ENCODE results near the gene PTPRK. TPM values are rescaled to one million over a fixed set of nuclear protein-coding genes. Genes with fewer than 3 reads are reported as not detected.
A peak's percentile ranks its signal among the peaks of the same experiment; 100 is the strongest.

PTPRK gene
- 10 to 100 TPM; 57.0 to 57.1 TPM for total RNA-seq
- polyA plus RNA-seq (ENCODE audit: insufficient read length in 6 of 6), result 10 to 100 TPM; 68.4 to 90.4 (median 85.2) TPM
- long read RNA-seq, donor 1, partial matches to known transcripts, result 30 of 33 reads
- long read RNA-seq, donor 1, other reads (novel, unspliced or antisense), result 0 of 33 reads
- long read RNA-seq, donor 2, partial matches to known transcripts, result 19 of 21 reads
- long read RNA-seq, donor 2, other reads (novel, unspliced or antisense), result 0 of 21 reads
- long read RNA-seq, donor 3, full-length matches to known transcripts, result 7 of 7 reads
- long read RNA-seq, donor 3, partial matches to known transcripts, result 0 of 7 reads
- long read RNA-seq, donor 3, other reads (novel, unspliced or antisense), result 0 of 7 reads
- long read RNA-seq, donor 4, partial matches to known transcripts, result 8 of 8 reads
- long read RNA-seq, donor 4, other reads (novel, unspliced or antisense), result 0 of 8 reads
- long read RNA-seq, donor 5, partial matches to known transcripts, result 21 of 26 reads
- long read RNA-seq, donor 5, other reads (novel, unspliced or antisense), result 0 of 26 reads
- long read RNA-seq, donor 6, full-length matches to known transcripts, result 2 of 2 reads
- long read RNA-seq, donor 6, partial matches to known transcripts, result 0 of 2 reads
- long read RNA-seq, donor 6, other reads (novel, unspliced or antisense), result 0 of 2 reads
- long read RNA-seq, donor 7, full-length matches to known transcripts, result 1 of 1 reads
- long read RNA-seq, donor 7, partial matches to known transcripts, result 0 of 1 reads
- long read RNA-seq, donor 7, other reads (novel, unspliced or antisense), result 0 of 1 reads
- long read RNA-seq, donor 8, full-length matches to known transcripts, result 3 of 9 reads
- long read RNA-seq, donor 8, partial matches to known transcripts, result 6 of 9 reads
- long read RNA-seq, donor 8, other reads (novel, unspliced or antisense), result 0 of 9 reads
- long read RNA-seq, donor 9, result 0 reads
- long read RNA-seq, donor 10, partial matches to known transcripts, result 3 of 5 reads
- long read RNA-seq, donor 10, other reads (novel, unspliced or antisense), result 0 of 5 reads
- long read RNA-seq, donor 11, partial matches to known transcripts, result 0 of 1 reads
- long read RNA-seq, donor 11, other reads (novel, unspliced or antisense), result 0 of 1 reads
- long read RNA-seq, donor 12, partial matches to known transcripts, result 0 of 3 reads
- long read RNA-seq, donor 12, other reads (novel, unspliced or antisense), result 0 of 3 reads

- intact Hi-C loops (cut with DNase I), result no loop called here
- peaks cover 0 to 47% of the 10 kb centered on the region in 2 donors for H3K27me3 ChIP-seq
- peak within 1 kb of the TSS; percentile 54 to 61 for H3K4me3 ChIP-seq
- ATAC-seq, result peak; percentile 90
- H3K9me3 ChIP-seq, result no peaks in the 10 kb centered on the region
- peak; percentile 45 to 60 for TF ChIP-seq CTCF (IDR thresholded peaks at IDR 0.05)
- DNase-seq, result peak; percentile 91 to 97 (median 96)
- H3K27ac ChIP-seq, result peak within 1 kb of the TSS; percentile 84 to 94
- no peaks in the 10 kb centered on the region for H3K36me3 ChIP-seq
- H3K4me1 ChIP-seq, result peaks cover 10 to 30% of the 10 kb centered on the region in 2 donors
Observed at GRCh38 chr6:128520436-128521281, at the start of gene PTPRK. PTPRK (minus strand) TSS chr6:128520599; CDS start chr6:128520358, 241 bp downstream.

- ATAC-seq, result no peak
- no peak for DNase-seq
- no peak for TF ChIP-seq CTCF (IDR thresholded peaks at IDR 0.05)
- Histone ChIP-seq H3K36me3 (no peaks in the 10 kb centered on the region), H3K27ac (no peak overlapping the region), H3K4me1 (no peaks in the 10 kb centered on the region), H3K9me3 (no peaks in the 10 kb centered on the region), H3K4me3 (no peak overlapping the region), H3K27me3 (no peaks in the 10 kb centered on the region)
- intact Hi-C loops (cut with DNase I), result no loop called here
Observed at GRCh38 chr6:128567029-128567428, 46.6 kb upstream of the PTPRK start.

GRCh38 chr6:128560966-128561365, 40.6 kb upstream of the PTPRK start:
- DNase-seq (no peak), ATAC-seq (no peak)
- no peaks in the 10 kb centered on the region for H3K4me1 ChIP-seq
- no peaks in the 10 kb centered on the region for H3K36me3 ChIP-seq
- no peaks in the 10 kb centered on the region for H3K9me3 ChIP-seq
- intact Hi-C loops (cut with DNase I), result no loop called here
- no peaks in the 10 kb centered on the region for H3K27me3 ChIP-seq
- no peak overlapping the region for H3K27ac ChIP-seq
- no peak for TF ChIP-seq CTCF (IDR thresholded peaks at IDR 0.05)
- no peak overlapping the region for H3K4me3 ChIP-seq

GRCh38 chr6:128558924-128559323, 38.5 kb upstream of the PTPRK start:
- no peak overlapping the region for H3K27ac ChIP-seq
- no peaks in the 10 kb centered on the region for H3K9me3 ChIP-seq
- ATAC-seq, result no peak
- DNase-seq, result no peak
- H3K36me3 ChIP-seq, result no peaks in the 10 kb centered on the region
- intact Hi-C loops (cut with DNase I), result no loop called here
- no peaks in the 10 kb centered on the region for H3K4me1 ChIP-seq
- H3K4me3 ChIP-seq, result no peak overlapping the region
- no peaks in the 10 kb centered on the region for H3K27me3 ChIP-seq
- TF ChIP-seq CTCF (IDR thresholded peaks at IDR 0.05), result no peak

Measured in left lung (tissue), 14 donors.